GM23338 (cell line): ENCODE data around the gene TNIP1. TPM values are rescaled to one million over a fixed set of nuclear protein-coding genes. Genes with fewer than 3 reads are reported as not detected.

Source experiments
- ATAC-seq: fragments of 200-7000 bp; cut with Tn5 transposase; 3 replicates; pipeline ENCODE4 v1.9.1; 2020
- DNase-seq: peaks from one replicate; pipeline ENCODE4 v3.0.0-alpha.2; 2015; ENCODE audit warnings: low spot score
- H2AFZ ChIP-seq: fragments of 200-600 bp; sonication (generic); 2 replicates; pipeline ENCODE4 v1.8.0; 2016; ENCODE audit warnings: antibody characterized with exemption, mild to moderate bottlenecking, moderate library complexity
- H3F3A ChIP-seq: fragments of 200-600 bp; sonication (generic); replicated peaks from 2 replicates; pipeline ENCODE4 v1.8.0; 2017; ENCODE audit warnings: antibody characterized with exemption, mixed run types, low read depth
- H3K27ac ChIP-seq: fragments of 200-600 bp; sonication (generic); 2 replicates; pipeline ENCODE4 v1.6.1; 2016; ENCODE audit warnings: low read depth
- H3K27me3 ChIP-seq: fragments of 200-600 bp; sonication (generic); 2 replicates; pipeline ENCODE4 v1.8.0; 2016; ENCODE audit warnings: mild to moderate bottlenecking, mixed run types, moderate library complexity; ENCODE audit not compliant: insufficient read depth
- H3K36me3 ChIP-seq: fragments of 200-600 bp; sonication (generic); 2 replicates; pipeline ENCODE4 v1.8.0; 2016; ENCODE audit warnings: mild to moderate bottlenecking; ENCODE audit not compliant: insufficient read depth
- H3K4me1 ChIP-seq: fragments of 200-600 bp; sonication (generic); 2 replicates; pipeline ENCODE4 v1.8.0; 2016; ENCODE audit warnings: mild to moderate bottlenecking, moderate library complexity; ENCODE audit not compliant: insufficient read depth
- H3K4me2 ChIP-seq: fragments of 200-600 bp; sonication (generic); 2 replicates; pipeline ENCODE4 v1.7.1; 2017; ENCODE audit warnings: mixed run types
- H3K4me3 ChIP-seq: fragments of 200-600 bp; sonication (generic); 2 replicates; pipeline ENCODE4 v1.6.1; 2016; ENCODE audit warnings: mixed run types
- H3K79me2 ChIP-seq: fragments of 200-600 bp; sonication (generic); replicated peaks from 2 replicates; pipeline ENCODE4 v1.8.0; 2017; ENCODE audit warnings: mild to moderate bottlenecking; ENCODE audit not compliant: insufficient read depth
- H3K9me2 ChIP-seq: fragments of 200-600 bp; sonication (generic); 2 replicates; pipeline ENCODE4 v1.8.0; 2017; ENCODE audit not compliant: insufficient read depth
- H4K20me1 ChIP-seq: fragments of 200-600 bp; sonication (generic); replicated peaks from 2 replicates; pipeline ENCODE4 v1.8.0; 2017; ENCODE audit warnings: mild to moderate bottlenecking; ENCODE audit not compliant: insufficient read depth
- H3K27ac Mint-ChIP-seq: 2 replicates; pipeline ENCODE4 v1.8.0; 2020; ENCODE audit warnings: inconsistent platforms, mild to moderate bottlenecking, moderate library complexity, mixed read lengths
- H3K27me3 Mint-ChIP-seq: 3 replicates; pipeline ENCODE4 v1.8.0; 2022; ENCODE audit warnings: low read depth, mild to moderate bottlenecking, moderate library complexity, mixed read lengths, inconsistent platforms; ENCODE audit not compliant: insufficient read depth, poor library complexity
- H3K36me3 Mint-ChIP-seq: 3 replicates; pipeline ENCODE4 v1.8.0; 2021; ENCODE audit warnings: low read depth, mild to moderate bottlenecking, inconsistent platforms, moderate library complexity, mixed read lengths
- H3K4me1 Mint-ChIP-seq: 3 replicates; pipeline ENCODE4 v1.8.0; 2020; ENCODE audit warnings: mild to moderate bottlenecking, inconsistent platforms, mixed read lengths
- H3K4me3 Mint-ChIP-seq: 3 replicates; pipeline ENCODE4 v1.8.0; 2021; ENCODE audit warnings: moderate library complexity, mild to moderate bottlenecking, inconsistent platforms, mixed read lengths
- H3K9me3 Mint-ChIP-seq: 3 replicates; pipeline ENCODE4 v1.8.0; 2020; ENCODE audit warnings: moderate library complexity, mild to moderate bottlenecking, inconsistent platforms, mixed read lengths
- CREB1 ChIP-seq: fragments of 250-450 bp; sonication (Bioruptor Pico); IDR thresholded peaks from 2 replicates; pipeline ENCODE4 v1.5.0; 2020; ENCODE audit warnings: low read depth, mild to moderate bottlenecking, moderate library complexity
- EZH2phosphoT487 ChIP-seq: fragments of 200-600 bp; sonication (generic); IDR thresholded peaks from one replicate; pipeline ENCODE4 v1.8.1; 2018; ENCODE audit warnings: antibody characterized with exemption; ENCODE audit not compliant: unreplicated experiment
- JUNB ChIP-seq: IDR thresholded peaks from one replicate; pipeline ENCODE4 v1.6.1; 2016; ENCODE audit warnings: antibody characterized with exemption; ENCODE audit not compliant: unreplicated experiment
- POLR2AphosphoS5 ChIP-seq: IDR thresholded peaks from 2 replicates; pipeline ENCODE4 v1.6.1; 2016; ENCODE audit warnings: antibody characterized with exemption, low read depth
- ZNF331 ChIP-seq: fragments of 250-450 bp; sonication (Bioruptor Pico); IDR thresholded peaks from 2 replicates; pipeline ENCODE4 v1.5.0; 2020; ENCODE audit warnings: low read depth, mild to moderate bottlenecking, moderate library complexity
- long read RNA-seq: library from polyadenylated mRNA; unstranded; transcript quantifications from one replicate; pipeline ENCODE4 v2.0.0, GENCODE V29; 2020; ENCODE audit not compliant: unreplicated experiment
- polyA plus RNA-seq: library from polyadenylated mRNA; unstranded; fragments of >200 nt; fragmentation: Nextera tagmentation; extraction: Ambion mirVana; gene quantifications from 2 replicates; pipeline ENCODE4 v1.2.1, GENCODE V29; 2016
- total RNA-seq: library from RNA; depleted of rRNA; stranded (reverse); fragments of >200 nt; shearing (Covaris generic); gene quantifications from 2 replicates; pipeline ENCODE4 v1.2.3, GENCODE V29; 2014; rRNA removed
- TF ChIP-seq, protein P1 (sequence below): IDR thresholded peaks from 2 replicates; pipeline ENCODE4 v1.6.1; 2016; ENCODE audit warnings: antibody characterized with exemption
- TF ChIP-seq, protein P2 (sequence below): fragments of 250-450 bp; sonication (Bioruptor Pico); IDR thresholded peaks from 2 replicates; pipeline ENCODE4 v1.5.0; 2020; ENCODE audit warnings: mild to moderate bottlenecking, moderate library complexity

TNIP1 gene, protein sequence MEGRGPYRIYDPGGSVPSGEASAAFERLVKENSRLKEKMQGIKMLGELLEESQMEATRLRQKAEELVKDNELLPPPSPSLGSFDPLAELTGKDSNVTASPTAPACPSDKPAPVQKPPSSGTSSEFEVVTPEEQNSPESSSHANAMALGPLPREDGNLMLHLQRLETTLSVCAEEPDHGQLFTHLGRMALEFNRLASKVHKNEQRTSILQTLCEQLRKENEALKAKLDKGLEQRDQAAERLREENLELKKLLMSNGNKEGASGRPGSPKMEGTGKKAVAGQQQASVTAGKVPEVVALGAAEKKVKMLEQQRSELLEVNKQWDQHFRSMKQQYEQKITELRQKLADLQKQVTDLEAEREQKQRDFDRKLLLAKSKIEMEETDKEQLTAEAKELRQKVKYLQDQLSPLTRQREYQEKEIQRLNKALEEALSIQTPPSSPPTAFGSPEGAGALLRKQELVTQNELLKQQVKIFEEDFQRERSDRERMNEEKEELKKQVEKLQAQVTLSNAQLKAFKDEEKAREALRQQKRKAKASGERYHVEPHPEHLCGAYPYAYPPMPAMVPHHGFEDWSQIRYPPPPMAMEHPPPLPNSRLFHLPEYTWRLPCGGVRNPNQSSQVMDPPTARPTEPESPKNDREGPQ
- total RNA-seq (29.6 and 35.8 TPM in 2 replicates), polyA plus RNA-seq (10.3 and 12.2 TPM in 2 replicates)
- long read RNA-seq, partial matches to known transcripts: 1 of 3 reads
- long read RNA-seq, other reads (novel, unspliced or antisense): 1 of 3 reads

DNA sequence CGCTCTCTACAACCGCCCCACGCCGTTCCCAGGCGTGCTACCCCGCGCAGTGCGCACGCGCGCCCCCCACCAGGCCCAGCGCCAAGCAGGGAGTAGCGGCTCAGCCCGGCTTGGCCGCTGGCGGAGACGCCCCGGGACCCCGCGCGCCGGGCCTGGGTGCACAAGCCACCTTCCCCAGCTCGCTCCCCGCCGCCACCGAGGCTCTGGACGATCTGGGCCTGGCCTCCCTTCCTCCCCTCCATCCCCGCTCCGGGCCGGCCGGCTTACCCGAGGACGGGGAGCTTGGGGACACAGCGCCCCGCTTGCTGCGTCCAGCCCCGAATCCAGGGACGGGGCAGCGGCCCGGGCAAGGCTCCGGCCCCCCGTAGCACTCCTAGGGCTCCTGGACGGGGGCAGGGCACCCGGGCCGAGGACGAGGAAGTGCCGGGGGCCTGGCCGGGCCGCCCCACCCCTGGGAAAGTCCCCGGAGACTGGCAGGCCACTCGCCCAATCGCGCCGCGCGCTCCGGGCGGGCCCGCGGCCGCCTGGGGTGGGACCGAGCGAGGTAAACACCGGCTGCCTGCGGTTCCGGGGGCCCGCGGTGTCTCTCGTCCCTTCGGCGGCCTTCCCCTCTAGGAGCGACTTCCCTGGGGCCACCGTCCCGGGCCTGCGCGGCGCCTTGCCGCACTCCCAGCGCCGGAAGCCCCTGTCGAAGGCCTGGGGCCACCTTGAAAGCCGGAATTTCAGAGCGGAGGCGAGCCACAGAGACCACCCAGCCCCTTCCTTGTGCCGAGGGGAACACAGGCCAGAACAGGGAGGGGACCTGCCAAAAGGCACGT lies at the start of gene TNIP1:
Gene TNIP1, minus strand, starts transcription at position 422 of the 818 bp plus-strand sequence. CDS start 15,939 bp downstream, outside the sequence.
- Histone ChIP-seq H3K36me3 (no peaks in the 10 kb centered on the region), H3K4me3 (peak within 1 kb of the TSS; percentile 77), H3K9me2 (no peaks in the 10 kb centered on the region), H3K4me2 (peak within 1 kb of the TSS; percentile 85), H4K20me1 (peaks cover 8% of the 10 kb centered on the region; the same call in 1 of the 2 replicates), H3K79me2 (peaks cover 11% of the 10 kb centered on the region; the same call in 1 of the 2 replicates), H3K27me3 (0 out of 2 replicates have a peak, but pooled peaks cover 3% of the 10 kb centered on the region), H2AFZ (peak within 1 kb of the TSS; percentile 90), H3K4me1 (peaks cover 17% of the 10 kb centered on the region), H3K27ac (peak within 1 kb of the TSS; percentile 93), H3F3A (peaks cover 3% of the 10 kb centered on the region; the same call in 1 of the 2 replicates)
- peak within 1 kb of the TSS; percentile 88 for H3K4me3 Mint-ChIP-seq
- H3K36me3 Mint-ChIP-seq: no peaks in the 10 kb centered on the region
- peaks cover 9% of the 10 kb centered on the region for H3K27me3 Mint-ChIP-seq
- no peaks in the 10 kb centered on the region for H3K9me3 Mint-ChIP-seq
- peaks cover 19% of the 10 kb centered on the region for H3K4me1 Mint-ChIP-seq
- DNase-seq (peak; percentile 81), ATAC-seq (peak; percentile 83)
- peak within 1 kb of the TSS; percentile 72 for H3K27ac Mint-ChIP-seq
- TF ChIP-seq POLR2AphosphoS5: peak; percentile 68
- TF ChIP-seq, protein P1, sequence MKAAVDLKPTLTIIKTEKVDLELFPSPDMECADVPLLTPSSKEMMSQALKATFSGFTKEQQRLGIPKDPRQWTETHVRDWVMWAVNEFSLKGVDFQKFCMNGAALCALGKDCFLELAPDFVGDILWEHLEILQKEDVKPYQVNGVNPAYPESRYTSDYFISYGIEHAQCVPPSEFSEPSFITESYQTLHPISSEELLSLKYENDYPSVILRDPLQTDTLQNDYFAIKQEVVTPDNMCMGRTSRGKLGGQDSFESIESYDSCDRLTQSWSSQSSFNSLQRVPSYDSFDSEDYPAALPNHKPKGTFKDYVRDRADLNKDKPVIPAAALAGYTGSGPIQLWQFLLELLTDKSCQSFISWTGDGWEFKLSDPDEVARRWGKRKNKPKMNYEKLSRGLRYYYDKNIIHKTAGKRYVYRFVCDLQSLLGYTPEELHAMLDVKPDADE: no peak

DNA sequence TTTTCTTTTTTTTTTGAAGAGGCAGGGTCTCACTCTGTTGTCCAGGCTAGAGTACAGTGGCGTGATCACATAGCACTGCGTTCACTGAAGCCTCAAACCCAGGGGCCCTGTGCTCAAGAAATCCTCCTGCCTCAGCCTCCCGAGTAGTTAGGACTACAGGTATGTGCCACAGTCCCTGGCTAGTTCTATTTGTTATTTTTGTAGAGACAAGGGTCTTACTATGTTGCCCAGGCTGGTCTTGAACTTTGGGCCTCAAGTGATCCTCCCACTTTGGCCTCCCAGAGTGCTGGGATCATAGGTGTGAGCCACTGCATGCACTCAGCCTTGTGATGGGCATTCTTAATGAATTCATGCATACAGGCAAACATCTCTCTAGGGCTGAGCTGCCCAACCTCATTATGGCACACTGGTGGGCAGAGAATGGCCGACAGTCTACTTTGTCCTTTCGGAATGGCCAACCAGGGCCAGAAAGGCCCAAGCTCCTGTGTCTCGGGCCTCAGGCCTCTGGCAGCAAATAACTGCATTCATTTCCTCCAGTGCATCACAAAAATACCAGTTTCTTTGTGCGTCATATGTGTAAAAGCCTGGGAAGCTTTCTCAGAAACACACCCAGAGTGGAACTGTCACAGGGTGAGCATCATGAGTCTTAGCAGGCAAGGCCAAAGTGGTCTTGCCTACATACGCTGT lies 49.5 kb upstream of the TNIP1 start:
- no peak for DNase-seq
- Histone ChIP-seq H2AFZ (no peak overlapping the region), H3K27me3 (no peaks in the 10 kb centered on the region), H3K9me2 (no peaks in the 10 kb centered on the region), H3K27ac (no peak overlapping the region), H3K4me3 (no peak overlapping the region), H3F3A (no peaks in the 10 kb centered on the region), H4K20me1 (peaks cover 6% of the 10 kb centered on the region; the same call in 1 of the 2 replicates), H3K4me2 (no peak overlapping the region), H3K36me3 (peaks cover 13% of the 10 kb centered on the region), H3K4me1 (no peaks in the 10 kb centered on the region), H3K79me2 (no peaks in the 10 kb centered on the region)
- Mint-ChIP-seq H3K4me1 (peaks cover 13% of the 10 kb centered on the region), H3K9me3 (no peaks in the 10 kb centered on the region), H3K27me3 (peaks cover 11% of the 10 kb centered on the region), H3K36me3 (peaks cover 22% of the 10 kb centered on the region), H3K4me3 (no peak overlapping the region), H3K27ac (no peak overlapping the region)
- ATAC-seq: no peak
- TF ChIP-seq EZH2phosphoT487: no peak
- TF ChIP-seq, protein P1: no peak
- TF ChIP-seq CREB1 (CRISPR knock-in tag): no peak
- TF ChIP-seq ZNF331: no peak
- no peak for TF ChIP-seq JUNB
- TF ChIP-seq, protein P2, sequence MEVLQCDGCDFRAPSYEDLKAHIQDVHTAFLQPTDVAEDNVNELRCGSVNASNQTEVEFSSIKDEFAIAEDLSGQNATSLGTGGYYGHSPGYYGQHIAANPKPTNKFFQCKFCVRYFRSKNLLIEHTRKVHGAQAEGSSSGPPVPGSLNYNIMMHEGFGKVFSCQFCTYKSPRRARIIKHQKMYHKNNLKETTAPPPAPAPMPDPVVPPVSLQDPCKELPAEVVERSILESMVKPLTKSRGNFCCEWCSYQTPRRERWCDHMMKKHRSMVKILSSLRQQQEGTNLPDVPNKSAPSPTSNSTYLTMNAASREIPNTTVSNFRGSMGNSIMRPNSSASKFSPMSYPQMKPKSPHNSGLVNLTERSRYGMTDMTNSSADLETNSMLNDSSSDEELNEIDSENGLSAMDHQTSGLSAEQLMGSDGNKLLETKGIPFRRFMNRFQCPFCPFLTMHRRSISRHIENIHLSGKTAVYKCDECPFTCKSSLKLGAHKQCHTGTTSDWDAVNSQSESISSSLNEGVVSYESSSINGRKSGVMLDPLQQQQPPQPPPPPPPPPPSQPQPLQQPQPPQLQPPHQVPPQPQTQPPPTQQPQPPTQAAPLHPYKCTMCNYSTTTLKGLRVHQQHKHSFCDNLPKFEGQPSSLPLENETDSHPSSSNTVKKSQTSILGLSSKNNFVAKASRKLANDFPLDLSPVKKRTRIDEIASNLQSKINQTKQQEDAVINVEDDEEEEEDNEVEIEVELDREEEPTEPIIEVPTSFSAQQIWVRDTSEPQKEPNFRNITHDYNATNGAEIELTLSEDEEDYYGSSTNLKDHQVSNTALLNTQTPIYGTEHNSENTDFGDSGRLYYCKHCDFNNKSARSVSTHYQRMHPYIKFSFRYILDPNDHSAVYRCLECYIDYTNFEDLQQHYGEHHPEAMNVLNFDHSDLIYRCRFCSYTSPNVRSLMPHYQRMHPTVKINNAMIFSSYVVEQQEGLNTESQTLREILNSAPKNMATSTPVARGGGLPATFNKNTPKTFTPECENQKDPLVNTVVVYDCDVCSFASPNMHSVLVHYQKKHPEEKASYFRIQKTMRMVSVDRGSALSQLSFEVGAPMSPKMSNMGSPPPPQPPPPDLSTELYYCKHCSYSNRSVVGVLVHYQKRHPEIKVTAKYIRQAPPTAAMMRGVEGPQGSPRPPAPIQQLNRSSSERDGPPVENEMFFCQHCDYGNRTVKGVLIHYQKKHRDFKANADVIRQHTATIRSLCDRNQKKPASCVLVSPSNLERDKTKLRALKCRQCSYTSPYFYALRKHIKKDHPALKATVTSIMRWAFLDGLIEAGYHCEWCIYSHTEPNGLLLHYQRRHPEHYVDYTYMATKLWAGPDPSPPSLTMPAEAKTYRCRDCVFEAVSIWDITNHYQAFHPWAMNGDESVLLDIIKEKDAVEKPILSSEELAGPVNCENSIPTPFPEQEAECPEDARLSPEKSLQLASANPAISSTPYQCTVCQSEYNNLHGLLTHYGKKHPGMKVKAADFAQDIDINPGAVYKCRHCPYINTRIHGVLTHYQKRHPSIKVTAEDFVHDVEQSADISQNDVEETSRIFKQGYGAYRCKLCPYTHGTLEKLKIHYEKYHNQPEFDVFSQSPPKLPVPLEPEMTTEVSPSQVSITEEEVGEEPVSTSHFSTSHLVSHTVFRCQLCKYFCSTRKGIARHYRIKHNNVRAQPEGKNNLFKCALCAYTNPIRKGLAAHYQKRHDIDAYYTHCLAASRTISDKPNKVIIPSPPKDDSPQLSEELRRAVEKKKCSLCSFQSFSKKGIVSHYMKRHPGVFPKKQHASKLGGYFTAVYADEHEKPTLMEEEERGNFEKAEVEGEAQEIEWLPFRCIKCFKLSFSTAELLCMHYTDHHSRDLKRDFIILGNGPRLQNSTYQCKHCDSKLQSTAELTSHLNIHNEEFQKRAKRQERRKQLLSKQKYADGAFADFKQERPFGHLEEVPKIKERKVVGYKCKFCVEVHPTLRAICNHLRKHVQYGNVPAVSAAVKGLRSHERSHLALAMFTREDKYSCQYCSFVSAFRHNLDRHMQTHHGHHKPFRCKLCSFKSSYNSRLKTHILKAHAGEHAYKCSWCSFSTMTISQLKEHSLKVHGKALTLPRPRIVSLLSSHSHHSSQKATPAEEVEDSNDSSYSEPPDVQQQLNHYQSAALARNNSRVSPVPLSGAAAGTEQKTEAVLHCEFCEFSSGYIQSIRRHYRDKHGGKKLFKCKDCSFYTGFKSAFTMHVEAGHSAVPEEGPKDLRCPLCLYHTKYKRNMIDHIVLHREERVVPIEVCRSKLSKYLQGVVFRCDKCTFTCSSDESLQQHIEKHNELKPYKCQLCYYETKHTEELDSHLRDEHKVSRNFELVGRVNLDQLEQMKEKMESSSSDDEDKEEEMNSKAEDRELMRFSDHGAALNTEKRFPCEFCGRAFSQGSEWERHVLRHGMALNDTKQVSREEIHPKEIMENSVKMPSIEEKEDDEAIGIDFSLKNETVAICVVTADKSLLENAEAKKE (CRISPR knock-in tag): no peak
